Testis (tissue), 2 donors: ENCODE data around the gene SELENOW.

Source experiments
- POLR2A ChIP-seq: fragments of 450-650 bp; IDR thresholded peaks from one replicate; pipeline ENCODE4 v1.6.1; 2017; ENCODE audit warnings: antibody characterized with exemption, mild to moderate bottlenecking, moderate library complexity
- TF ChIP-seq, protein P1 (sequence below), 3 experiments: fragments of 450-650 bp in 2 of 3; fragments of 200-600 bp in 1 of 3; sonication (generic) in 1 of 3; IDR thresholded peaks; one replicate each; pipeline ENCODE4 v1.5.1; 2016 to 2019; ENCODE audit warnings: antibody characterized with exemption in 3 of 3, mild to moderate bottlenecking in 2 of 3, moderate library complexity in 1 of 3

DNA sequence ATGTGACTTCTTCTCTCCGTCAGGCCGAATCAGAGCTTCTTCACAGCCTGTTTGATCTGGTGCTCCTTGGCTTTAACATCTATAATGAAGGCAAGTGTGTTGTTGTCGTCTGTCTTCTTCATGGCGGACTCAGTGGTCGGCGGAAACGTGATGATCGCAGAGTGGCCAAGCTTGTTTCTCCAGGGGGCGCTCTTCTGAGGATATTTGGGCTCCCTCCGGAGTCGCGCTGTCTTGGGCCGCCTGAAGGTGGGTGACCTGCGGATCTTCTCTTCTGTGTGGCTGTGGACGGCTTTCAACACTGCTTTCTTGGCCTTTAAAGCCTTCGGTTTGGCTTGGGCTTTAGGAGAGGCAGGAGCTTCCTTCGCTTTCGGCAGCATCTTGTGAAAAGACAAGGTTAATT lies 16.0 kb downstream of the SELENOW start:
- TF ChIP-seq, protein P1, sequence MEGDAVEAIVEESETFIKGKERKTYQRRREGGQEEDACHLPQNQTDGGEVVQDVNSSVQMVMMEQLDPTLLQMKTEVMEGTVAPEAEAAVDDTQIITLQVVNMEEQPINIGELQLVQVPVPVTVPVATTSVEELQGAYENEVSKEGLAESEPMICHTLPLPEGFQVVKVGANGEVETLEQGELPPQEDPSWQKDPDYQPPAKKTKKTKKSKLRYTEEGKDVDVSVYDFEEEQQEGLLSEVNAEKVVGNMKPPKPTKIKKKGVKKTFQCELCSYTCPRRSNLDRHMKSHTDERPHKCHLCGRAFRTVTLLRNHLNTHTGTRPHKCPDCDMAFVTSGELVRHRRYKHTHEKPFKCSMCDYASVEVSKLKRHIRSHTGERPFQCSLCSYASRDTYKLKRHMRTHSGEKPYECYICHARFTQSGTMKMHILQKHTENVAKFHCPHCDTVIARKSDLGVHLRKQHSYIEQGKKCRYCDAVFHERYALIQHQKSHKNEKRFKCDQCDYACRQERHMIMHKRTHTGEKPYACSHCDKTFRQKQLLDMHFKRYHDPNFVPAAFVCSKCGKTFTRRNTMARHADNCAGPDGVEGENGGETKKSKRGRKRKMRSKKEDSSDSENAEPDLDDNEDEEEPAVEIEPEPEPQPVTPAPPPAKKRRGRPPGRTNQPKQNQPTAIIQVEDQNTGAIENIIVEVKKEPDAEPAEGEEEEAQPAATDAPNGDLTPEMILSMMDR (IDR thresholded peaks at IDR 0.05): no peak
- no peak for TF ChIP-seq POLR2A
